Activated naive CD4-positive, alpha-beta T cell (primary cell): Measurements from ENCODE around the gene EPN3.

Source experiments
- DNase-seq, 4 experiments: peaks; one replicate each; lab custom pipeline; 2025; lab: John Stamatoyannopoulos, UW

EPN3 gene

DNA sequence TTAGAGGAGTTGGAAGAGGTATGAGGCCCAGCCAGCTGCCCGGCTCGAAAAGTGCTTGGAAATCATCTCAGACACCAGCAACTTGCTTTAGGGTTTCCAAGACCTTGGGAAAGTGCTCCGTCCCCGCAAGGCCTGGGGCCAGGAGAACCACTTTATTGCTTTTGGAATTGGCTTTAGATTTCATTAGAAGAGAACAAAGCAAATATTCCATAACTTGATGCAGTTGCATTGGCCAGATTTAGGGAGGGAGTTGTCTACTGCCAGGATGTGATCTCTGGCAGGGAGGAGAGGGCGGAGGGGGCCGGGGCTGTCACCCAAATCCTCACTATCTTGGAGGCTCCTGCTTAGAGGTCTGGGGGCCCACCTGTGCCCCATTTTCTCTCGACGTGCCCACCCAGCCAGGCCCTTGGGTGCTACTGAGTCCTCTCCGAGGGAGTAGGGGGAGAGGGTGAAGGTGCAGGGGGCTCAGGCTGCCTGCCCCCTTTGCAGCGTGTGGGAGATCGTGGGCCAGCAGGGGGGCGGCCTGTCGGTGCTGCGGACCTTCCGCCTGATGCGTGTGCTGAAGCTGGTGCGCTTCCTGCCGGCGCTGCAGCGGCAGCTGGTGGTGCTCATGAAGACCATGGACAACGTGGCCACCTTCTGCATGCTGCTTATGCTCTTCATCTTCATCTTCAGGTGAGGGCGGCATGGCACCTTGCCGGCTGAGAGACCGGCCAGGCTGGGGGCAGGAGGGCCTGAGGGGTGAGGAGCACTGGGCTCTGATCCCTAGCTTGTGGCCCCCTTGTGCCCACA, 58.6 kb downstream of the EPN3 start:
- no peak for DNase-seq

DNA sequence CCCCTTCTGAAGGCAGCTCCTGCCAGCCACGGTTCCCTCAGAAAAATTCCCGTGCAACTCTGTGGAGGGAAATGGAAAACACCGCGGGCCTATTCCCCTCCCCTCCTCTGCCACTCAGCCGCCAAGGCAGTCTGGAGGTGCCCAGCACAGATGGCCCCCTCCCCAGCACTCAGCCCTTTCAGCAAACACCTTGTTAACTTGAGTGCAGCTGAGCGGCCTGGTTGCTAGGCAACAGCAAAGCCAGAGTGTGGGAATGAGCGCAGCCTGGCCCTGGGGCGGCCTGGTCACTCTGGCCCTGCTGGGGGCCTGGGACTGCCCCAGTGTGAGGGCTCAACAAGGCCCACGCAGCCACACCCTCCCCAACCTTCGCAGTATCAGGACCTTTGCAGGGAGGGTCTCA, 60.8 kb downstream of the EPN3 start:
- no peak for DNase-seq
